GM12874 (cell line): ENCODE data around the gene IRGQ.

Experiments used
- TF ChIP-seq, protein P1 (sequence below): IDR thresholded peaks from 2 replicates; pipeline ENCODE4 v1.5.1; 2011; ENCODE audit warnings: low read depth, mild to moderate bottlenecking, control low read depth, low read length, moderate library complexity; ENCODE audit not compliant: insufficient read depth

IRGQ gene

GRCh38 chr19:43599635-43600295 lies 3.8 kb upstream of the IRGQ start:
- TF ChIP-seq, protein P1, sequence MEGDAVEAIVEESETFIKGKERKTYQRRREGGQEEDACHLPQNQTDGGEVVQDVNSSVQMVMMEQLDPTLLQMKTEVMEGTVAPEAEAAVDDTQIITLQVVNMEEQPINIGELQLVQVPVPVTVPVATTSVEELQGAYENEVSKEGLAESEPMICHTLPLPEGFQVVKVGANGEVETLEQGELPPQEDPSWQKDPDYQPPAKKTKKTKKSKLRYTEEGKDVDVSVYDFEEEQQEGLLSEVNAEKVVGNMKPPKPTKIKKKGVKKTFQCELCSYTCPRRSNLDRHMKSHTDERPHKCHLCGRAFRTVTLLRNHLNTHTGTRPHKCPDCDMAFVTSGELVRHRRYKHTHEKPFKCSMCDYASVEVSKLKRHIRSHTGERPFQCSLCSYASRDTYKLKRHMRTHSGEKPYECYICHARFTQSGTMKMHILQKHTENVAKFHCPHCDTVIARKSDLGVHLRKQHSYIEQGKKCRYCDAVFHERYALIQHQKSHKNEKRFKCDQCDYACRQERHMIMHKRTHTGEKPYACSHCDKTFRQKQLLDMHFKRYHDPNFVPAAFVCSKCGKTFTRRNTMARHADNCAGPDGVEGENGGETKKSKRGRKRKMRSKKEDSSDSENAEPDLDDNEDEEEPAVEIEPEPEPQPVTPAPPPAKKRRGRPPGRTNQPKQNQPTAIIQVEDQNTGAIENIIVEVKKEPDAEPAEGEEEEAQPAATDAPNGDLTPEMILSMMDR = no peak

DNA sequence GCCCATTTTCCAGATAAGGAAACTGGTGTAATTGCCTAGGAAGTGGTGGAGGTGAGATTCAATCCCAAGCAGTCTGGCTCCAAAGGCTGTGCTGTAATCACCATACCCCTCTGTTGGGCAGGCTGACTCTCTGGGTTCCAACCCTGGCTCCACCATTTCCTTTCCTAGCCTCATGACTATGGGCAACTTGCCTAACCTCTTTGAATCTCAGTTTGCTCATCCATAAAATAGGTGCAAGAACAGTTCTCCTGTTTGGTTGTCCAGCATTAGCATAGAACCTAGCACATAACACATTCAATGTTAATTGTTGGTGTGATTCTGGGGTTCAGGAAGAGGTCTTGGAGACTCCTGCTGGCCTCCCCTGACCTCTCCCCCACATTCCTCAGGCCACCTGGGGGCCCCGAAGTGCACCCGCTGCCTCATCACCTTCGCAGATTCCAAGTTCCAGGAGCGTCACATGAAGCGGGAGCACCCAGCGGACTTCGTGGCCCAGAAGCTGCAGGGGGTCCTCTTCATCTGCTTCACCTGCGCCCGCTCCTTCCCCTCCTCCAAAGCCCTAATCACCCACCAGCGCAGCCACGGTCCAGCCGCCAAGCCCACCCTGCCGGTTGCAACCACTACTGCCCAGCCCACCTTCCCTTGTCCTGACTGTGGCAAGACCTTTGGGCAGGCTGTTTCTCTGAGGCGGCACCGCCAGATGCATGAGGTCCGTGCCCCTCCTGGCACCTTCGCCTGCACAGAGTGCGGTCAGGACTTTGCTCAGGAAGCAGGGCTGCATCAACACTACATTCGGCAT lies 2.7 kb upstream of the IRGQ start:
- TF ChIP-seq, protein P1 = no peak

DNA sequence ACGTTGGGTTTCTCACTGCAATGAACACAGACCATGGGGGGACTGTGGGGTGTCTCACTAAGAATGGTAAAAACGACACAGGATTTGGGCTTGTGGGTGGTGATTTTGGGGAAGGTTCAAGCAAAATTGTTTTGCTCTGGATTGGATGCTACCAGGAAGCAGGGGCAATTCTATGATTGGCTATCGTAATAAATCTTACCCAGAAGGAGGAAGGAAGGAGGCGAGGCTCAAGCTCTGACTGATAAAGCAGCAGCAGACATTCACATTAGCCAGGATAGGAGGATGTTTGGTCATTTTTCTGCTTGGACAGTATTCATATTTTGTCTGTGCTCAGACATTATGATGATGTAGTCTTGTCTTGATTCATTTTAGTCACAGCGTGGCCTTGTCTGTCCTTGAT lies 1.9 kb upstream of the IRGQ start:
- TF ChIP-seq, protein P1 = no peak

GRCh38 chr19:43596842-43597461 lies 1.0 kb upstream of the IRGQ start:
- TF ChIP-seq, protein P1 = no peak

- TF ChIP-seq, protein P1 = no peak
These were observed 332 bp downstream of the IRGQ start for GRCh38 chr19:43595605-43595998.

DNA sequence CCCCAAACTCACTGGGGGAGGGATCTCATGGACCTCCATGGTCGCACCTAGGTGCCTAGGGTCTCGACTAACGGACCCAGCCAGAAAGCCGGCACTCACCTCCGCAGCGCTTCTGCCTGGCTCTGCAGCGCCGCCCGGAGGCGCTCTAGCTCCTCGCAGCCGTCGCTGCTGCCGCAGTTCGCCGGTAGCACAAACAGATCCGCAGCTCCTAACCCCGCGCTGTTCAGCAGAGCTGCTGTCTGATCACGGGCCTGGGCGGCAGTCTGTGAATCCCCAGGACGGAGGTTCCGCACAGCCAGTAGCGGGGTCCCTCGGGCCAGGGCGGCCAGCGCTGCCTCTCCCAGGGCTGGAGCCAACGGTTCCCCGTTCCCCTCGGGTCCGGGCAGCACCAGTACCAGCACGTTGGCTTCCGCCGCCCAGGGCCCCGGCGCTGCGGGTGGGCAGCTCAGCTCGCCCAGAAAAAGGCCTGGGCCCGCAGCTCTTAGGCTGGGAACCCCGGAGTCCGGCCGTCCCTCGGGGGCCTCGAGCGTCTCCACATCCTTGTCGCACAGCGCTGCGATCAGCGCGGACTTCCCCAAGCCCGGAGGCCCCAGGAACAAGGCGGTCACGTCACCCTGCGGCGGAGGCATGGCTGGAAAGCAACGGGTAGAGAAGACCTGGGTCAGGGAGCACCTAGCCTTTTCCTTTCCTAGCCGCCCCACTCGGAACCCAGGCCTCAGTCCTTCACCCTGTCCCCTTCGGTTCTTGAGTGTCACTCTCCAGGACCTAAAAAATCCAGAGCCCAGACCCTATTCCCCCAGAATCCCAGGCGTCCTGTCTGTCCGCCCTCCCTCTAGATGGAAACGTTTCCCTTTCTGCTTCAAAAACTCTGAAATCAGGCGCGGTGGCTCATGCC lies 977 bp downstream of the IRGQ start:
- TF ChIP-seq, protein P1 = peak; percentile 99

GRCh38 chr19:43594081-43594697 lies 1.7 kb downstream of the IRGQ start:
- TF ChIP-seq, protein P1 = no peak
